ENCODE measurements around the gene GSTO2.
"Not testable (repeated sequence)": the region's sequence is repeated elsewhere in the genome, so short reads cannot be mapped to it uniquely, and the experiment has no call there.

GSTO2 gene

GRCh38 chr10:104268713-104269645 is at the start of gene GSTO2:
TSS of gene GSTO2 (plus strand) at chr10:104269184. CDS start at chr10:104274916, 5,732 bp downstream.
- FAIRE-seq, result no peak

GRCh38 chr10:104220522-104220921 is 48.5 kb upstream of the GSTO2 start:
- FAIRE-seq, result no peak

- no peak for FAIRE-seq
Measured at GRCh38 chr10:104223304-104223703, 45.7 kb upstream of the GSTO2 start.

GRCh38 chr10:104230490-104230889 is 38.5 kb upstream of the GSTO2 start:
- no peak for FAIRE-seq

- FAIRE-seq, result peak; percentile 88
Measured at GRCh38 chr10:104231784-104232612, 37.0 kb upstream of the GSTO2 start, which contains the start of gene CFAP43. TSS of gene CFAP43 (minus strand) at chr10:104232364. CDS start at chr10:104232246, 118 bp downstream.

- no peak for FAIRE-seq
Measured at GRCh38 chr10:104232613-104233102, 36.3 kb upstream of the GSTO2 start.

GRCh38 chr10:104233817-104234216 is 35.2 kb upstream of the GSTO2 start:
- no peak for FAIRE-seq

- FAIRE-seq, result no peak
Measured at GRCh38 chr10:104234934-104235333, 34.0 kb upstream of the GSTO2 start.

GRCh38 chr10:104235801-104236200 is 33.2 kb upstream of the GSTO2 start:
- FAIRE-seq, result no peak

GRCh38 chr10:104240078-104240477 is 28.9 kb upstream of the GSTO2 start:
- no peak for FAIRE-seq

GRCh38 chr10:104242545-104242944 is 26.4 kb upstream of the GSTO2 start:
- no peak for FAIRE-seq

GRCh38 chr10:104243009-104243408 is 26.0 kb upstream of the GSTO2 start:
- not testable (repeated sequence) for FAIRE-seq

- no peak for FAIRE-seq
Measured at GRCh38 chr10:104243512-104243911, 25.5 kb upstream of the GSTO2 start.

- FAIRE-seq, result no peak
Measured at GRCh38 chr10:104245066-104245632, 23.8 kb upstream of the GSTO2 start.

GRCh38 chr10:104246976-104247375 is 22.0 kb upstream of the GSTO2 start:
- FAIRE-seq, result no peak

GRCh38 chr10:104247513-104248146 is 21.4 kb upstream of the GSTO2 start:
- no peak for FAIRE-seq

GRCh38 chr10:104248931-104249330 is 20.1 kb upstream of the GSTO2 start:
- not testable (repeated sequence) for FAIRE-seq

- no peak for FAIRE-seq
Measured at GRCh38 chr10:104250371-104250770, 18.6 kb upstream of the GSTO2 start.

GRCh38 chr10:104251443-104251842 is 17.5 kb upstream of the GSTO2 start:
- FAIRE-seq, result no peak

- FAIRE-seq, result no peak
Measured at GRCh38 chr10:104252368-104252767, 16.6 kb upstream of the GSTO2 start.

- no peak for FAIRE-seq
Measured at GRCh38 chr10:104253106-104253505, 15.9 kb upstream of the GSTO2 start.

GRCh38 chr10:104253606-104254410 is 15.2 kb upstream of the GSTO2 start:
- FAIRE-seq, result no peak
